ENCODE measurements around the gene CNN3. TPM values are rescaled to one million over a fixed set of nuclear protein-coding genes. Genes with fewer than 3 reads are reported as not detected.

Gene CNN3
- total and polyA plus RNA-seq, 8 donors = 31.7 to 143 (median 49.8) TPM

DNA sequence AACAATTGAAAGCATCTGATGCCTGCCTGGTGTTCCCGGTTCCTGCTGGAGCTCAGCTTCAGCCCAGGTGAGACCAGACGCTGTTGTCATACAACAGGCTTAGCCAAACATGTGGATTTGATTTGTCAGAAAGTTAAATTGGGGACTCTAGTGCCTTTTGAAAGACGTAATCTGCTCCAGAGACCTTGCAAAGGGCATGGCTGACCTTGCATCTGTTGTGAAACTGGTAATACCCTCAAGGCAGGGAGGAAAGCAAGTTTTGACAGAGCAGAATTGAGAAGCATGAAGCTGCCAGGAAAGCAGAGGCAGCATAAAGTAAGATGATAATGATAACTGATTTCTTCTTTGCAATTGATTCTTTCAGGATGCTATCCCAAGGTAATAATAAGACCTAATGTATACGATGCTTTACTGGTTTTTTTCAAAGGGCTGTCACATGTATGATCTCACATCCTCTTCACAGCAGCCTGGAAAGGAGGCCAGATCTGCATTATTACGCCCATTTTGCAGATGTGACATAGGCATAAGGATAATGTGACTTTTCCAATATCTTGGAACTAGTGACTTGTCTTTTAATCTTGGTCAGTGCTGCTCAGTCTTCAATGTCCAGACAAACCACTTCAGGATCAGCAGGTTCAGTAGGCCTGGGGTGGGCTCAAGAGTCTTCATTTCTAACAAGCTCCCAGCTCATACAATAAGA, 24.7 kb upstream of the CNN3 start:
- H3K4me1 ChIP-seq = peaks cover 12 to 35% (median 12%) of the 10 kb centered on the region in 3 donors
- FAIRE-seq = no peak

DNA sequence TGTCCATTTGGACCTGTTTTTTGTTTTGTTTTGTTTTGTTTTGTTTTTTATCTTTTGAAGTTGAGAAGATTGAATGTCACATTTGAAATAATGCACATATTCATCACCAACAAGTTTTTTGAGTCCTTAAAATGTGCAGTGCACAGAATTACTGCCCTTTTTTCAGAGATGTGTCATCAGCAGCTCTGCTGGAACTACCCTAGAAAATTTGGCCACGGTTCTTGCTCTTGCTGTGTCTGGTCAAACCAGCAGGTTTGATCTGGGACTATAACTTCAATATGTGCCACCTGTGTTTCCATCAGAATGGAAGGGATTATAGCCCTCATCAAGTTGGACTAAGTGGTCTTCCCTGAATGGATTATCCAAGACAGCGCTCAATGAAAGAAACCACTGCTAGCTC, 24.1 kb upstream of the CNN3 start:
- Histone ChIP-seq H3K4me1 (peaks cover 12 to 33% (median 15%) of the 10 kb centered on the region in 3 donors), H3K36me3 (no peaks in the 10 kb centered on the region), H3K9me3 (no peaks in the 10 kb centered on the region), H3K27me3 (no peaks in the 10 kb centered on the region), H3K27ac (peak overlapping the region in 2 of 4 donors; percentile 2 to 6), H3K4me3 (no peak overlapping the region)
- intact Hi-C loops (cut with DNase I) = no loop called here
- WGBS, 2 donors = 60 to 86% methylated on average over 2 of the region's 2 CpGs
- DNase-seq = no peak
- TF ChIP-seq, protein P1, sequence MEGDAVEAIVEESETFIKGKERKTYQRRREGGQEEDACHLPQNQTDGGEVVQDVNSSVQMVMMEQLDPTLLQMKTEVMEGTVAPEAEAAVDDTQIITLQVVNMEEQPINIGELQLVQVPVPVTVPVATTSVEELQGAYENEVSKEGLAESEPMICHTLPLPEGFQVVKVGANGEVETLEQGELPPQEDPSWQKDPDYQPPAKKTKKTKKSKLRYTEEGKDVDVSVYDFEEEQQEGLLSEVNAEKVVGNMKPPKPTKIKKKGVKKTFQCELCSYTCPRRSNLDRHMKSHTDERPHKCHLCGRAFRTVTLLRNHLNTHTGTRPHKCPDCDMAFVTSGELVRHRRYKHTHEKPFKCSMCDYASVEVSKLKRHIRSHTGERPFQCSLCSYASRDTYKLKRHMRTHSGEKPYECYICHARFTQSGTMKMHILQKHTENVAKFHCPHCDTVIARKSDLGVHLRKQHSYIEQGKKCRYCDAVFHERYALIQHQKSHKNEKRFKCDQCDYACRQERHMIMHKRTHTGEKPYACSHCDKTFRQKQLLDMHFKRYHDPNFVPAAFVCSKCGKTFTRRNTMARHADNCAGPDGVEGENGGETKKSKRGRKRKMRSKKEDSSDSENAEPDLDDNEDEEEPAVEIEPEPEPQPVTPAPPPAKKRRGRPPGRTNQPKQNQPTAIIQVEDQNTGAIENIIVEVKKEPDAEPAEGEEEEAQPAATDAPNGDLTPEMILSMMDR (IDR thresholded peaks at IDR 0.05) = no peak
- no peak for FAIRE-seq
- no peak for ATAC-seq

More for the DNA sequence above, 24.7 kb upstream of the CNN3 start:
- DNase-seq = no peak
- no peak for ATAC-seq
- H3K27ac ChIP-seq = peak overlapping the region in 2 of 4 donors; percentile 2 to 6
- intact Hi-C loops (cut with DNase I) = no loop called here
- H3K27me3 ChIP-seq = no peaks in the 10 kb centered on the region
- no peaks in the 10 kb centered on the region for H3K36me3 ChIP-seq
- TF ChIP-seq, protein P1 (IDR thresholded peaks at IDR 0.05) = no peak
- no peak overlapping the region for H3K4me3 ChIP-seq
- no peaks in the 10 kb centered on the region for H3K9me3 ChIP-seq
- 72 to 75% methylated on average over 5 of the region's 5 CpGs for WGBS, 2 donors

DNA sequence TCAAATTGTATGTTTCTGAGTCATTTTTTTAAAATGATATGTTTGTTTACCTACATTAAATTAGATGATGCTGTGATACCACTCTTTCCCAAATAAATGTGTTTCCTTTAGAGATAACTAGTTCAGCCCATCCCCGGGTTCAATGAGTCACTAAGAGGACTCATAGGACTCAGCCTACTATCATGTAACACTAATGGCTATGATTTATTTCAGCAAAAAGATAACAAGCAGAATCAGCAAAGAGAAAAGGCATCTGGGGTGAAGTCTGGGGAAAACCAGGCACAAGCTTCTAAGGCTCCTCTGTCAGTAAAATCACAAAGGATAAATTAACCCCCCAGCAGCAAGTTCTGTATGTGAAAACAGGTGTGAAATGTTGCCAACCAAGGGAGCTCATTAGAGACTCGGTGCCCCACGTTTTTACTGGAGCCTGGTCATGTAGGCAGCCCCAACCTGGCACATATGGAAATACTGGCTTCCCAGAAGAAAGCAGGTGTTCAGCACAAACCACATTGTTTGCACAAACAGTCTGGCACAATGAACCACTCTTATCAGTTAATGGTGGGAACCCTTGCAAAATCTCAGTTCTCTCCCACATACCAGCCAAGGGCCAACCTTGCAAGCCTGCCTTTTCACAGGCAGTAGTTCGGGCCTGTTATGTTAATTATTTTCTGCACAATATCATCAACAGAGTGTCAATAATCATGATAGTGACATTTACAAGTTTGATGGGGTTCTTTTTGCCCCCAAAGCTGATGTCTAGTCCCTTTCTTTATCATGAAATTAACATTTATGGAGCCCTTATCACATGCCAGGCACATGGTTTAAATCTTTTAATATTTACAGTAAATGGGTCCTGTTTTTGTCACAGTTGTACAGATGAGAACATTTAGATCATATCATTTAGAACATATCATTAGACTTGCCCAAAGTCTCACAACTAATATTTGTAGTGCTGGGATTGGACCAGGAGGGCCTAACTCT, 23.1 kb upstream of the CNN3 start:
- TF ChIP-seq, protein P1 (IDR thresholded peaks at IDR 0.05) = no peak
- FAIRE-seq = no peak
- Histone ChIP-seq H3K4me3 (no peak overlapping the region), H3K27ac (peak overlapping the region in 2 of 4 donors; percentile 63 to 82), H3K36me3 (no peaks in the 10 kb centered on the region), H3K9me3 (no peaks in the 10 kb centered on the region), H3K4me1 (peaks cover 12 to 25% (median 15%) of the 10 kb centered on the region in 3 donors), H3K27me3 (no peaks in the 10 kb centered on the region)
- peak in 4 of 6 donors; percentile 37 to 80 (median 69) for DNase-seq
- intact Hi-C loops (cut with DNase I) = no loop called here
- ATAC-seq = peak; percentile 94 to 99 (median 95)
- WGBS, 2 donors = 10 to 11% methylated on average over 4 of the region's 4 CpGs

DNA sequence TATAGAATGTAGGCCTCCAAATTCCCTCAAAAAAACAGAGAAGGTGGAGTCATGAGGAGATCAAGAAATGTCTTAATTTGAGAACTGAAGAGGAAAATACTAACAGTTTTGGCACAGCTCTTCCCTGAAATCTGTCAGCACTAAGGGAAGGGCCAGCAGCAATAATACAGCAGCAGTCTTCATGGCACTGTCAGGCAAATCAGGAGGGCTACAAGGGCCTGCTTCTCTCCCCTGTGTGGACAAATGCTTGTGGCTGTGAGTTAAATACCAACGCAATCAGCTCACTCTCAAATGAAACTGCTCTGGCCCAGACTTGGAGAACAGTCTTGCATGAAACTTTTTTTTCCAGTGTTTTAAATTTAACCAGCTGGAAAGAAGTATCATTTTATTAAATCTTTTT, 20.5 kb upstream of the CNN3 start:
- intact Hi-C loops (cut with DNase I) = no loop called here
- Histone ChIP-seq H3K9me3 (no peaks in the 10 kb centered on the region), H3K4me3 (no peak overlapping the region), H3K4me1 (peaks cover 12 to 30% (median 24%) of the 10 kb centered on the region in 3 donors), H3K36me3 (no peaks in the 10 kb centered on the region), H3K27ac (peak overlapping the region in 1 of 4 donors; percentile 12), H3K27me3 (no peaks in the 10 kb centered on the region)
- WGBS, 2 donors = 62 to 74% methylated on average over 1 of the region's 1 CpG
- FAIRE-seq (no peak), ATAC-seq (no peak), DNase-seq (no peak)
- TF ChIP-seq, protein P1 (IDR thresholded peaks at IDR 0.05) = no peak
